HG02678 (cell line): ENCODE results near the gene ANKRD66.

Experiments
- ATAC-seq: cut with Tn5 transposase; IDR thresholded peaks from one replicate; pipeline ENCODE4 v1.9.1; 2021; ENCODE audit warnings: mild to moderate bottlenecking, moderate library complexity; ENCODE audit not compliant: unreplicated experiment

Gene ANKRD66

DNA sequence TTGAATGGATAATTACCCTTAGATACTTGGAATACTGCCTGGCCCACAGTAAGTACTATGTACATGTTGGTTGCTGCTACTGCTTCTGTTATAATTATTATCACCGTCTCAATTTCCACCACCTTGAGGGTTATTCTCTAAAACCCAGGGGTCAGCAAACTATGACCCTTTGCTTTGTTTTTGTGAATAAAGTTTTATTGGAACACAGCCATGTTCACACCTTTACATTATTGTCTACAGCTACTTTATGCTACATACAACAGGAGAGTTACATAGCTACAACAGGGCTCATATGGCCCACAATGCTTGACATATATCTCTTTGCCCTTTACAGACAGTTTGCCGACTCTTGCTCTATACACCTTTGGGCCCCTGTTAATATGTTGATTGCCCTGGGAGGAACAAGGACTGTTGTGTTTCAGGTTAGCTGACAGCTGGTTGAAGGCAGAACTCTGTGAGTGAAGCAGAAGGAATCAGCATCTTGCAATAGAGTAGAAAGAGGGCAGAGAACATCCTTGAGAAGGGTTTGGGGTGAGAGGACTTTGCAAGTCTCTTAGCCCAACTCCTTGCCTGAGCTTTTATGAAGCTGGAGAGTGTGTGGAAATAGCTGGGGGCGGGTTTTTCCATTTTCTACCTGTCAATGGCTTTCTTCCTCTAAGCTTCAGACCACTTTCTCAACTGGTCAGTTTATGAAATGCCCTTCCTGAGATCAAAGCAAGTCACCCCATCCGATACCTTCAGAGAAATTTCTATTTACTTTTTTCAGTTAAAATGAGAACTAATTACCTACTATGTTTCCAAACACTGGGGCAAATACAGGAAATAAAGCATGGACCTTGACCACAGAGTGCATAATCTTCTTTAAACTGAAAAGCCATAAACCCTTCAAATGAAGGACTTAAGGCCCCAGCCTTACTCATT lies 43.0 kb downstream of the ANKRD66 start:
- no peak for ATAC-seq

DNA sequence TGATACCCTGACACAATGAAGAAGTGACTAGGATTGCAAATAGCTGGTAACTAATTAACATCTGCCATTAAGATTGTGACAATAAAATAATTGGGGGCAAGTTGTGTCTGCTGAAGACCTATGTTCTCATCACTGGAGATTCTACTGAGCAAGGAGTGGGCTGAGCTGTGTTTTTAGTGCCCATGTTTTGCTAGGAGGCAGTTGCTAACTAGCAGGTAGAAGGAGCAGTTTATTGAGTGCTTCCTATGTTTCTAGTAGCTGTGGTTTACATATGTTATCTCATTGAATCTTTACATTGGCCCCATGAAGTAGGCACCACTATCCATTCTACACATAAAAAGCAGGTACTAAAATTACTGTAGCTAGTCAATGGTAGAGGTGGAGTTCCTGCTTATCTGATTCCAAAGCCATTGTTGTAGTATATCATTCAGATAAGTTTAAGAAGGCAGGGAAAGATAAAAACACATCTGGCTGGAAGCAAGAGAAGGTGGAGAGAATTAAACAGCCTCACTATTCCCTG lies 43.7 kb downstream of the ANKRD66 start:
- ATAC-seq: no peak

DNA sequence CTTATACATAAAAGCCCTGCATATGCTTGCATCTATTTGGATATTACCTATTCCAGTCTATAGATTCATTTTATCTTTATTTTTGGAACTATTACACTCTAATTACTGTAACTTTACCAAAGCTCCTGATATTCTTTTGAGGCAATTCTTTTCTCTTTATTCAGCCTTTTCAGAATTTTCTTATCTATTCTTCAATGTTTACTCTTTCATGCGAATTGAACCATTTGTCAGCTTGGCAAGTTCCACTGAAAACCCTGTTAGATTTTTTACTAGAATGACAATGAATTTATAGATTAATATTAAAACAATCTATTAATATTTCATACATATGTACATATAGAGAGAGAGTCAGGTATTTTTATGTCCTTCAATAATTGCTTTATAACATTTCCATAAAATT lies 45.9 kb downstream of the ANKRD66 start:
- no peak for ATAC-seq

DNA sequence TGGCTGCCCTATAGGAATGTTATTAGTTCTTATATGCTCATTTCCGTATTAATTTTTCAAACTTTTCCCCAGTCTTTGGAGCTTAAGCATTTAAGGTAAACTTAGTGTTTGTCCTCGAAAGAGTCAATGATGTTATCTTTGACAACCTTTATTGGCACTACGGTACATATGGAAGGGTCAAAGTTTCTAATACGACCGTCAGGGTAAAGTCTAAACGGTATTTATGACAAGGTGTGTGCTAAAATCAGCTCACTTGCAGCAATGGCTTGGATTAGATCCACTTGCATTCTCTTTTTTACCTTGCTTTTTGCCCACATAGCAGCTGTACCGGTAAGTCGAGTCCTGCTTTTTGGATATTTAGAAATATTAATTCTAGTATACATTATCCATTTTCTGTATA lies 46.4 kb downstream of the ANKRD66 start, which contains the start of gene MEP1A:
Gene MEP1A (plus strand): TSS at position 252 of the 400 bp plus-strand sequence. CDS start 10 bp downstream, at position 262.
- no peak for ATAC-seq

DNA sequence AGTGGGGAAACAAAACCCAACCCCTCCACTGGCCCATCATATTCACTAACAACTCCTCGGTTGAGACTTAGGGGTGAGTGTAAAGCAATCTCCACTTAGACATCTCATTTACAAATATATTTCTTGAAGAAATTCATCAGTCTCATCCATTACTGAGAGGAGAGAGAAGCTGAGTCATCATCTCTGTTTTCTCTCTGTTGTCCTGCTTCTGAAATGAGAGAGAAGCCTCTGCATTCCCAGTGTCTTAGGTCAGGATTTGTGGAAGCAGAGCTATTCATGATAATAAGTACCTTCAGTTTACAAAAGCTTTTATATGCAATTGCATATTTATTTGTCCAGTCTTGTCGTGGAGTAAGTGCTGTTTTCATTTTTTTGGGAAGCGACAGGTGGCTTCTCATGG lies 47.3 kb downstream of the ANKRD66 start:
- no peak for ATAC-seq

DNA sequence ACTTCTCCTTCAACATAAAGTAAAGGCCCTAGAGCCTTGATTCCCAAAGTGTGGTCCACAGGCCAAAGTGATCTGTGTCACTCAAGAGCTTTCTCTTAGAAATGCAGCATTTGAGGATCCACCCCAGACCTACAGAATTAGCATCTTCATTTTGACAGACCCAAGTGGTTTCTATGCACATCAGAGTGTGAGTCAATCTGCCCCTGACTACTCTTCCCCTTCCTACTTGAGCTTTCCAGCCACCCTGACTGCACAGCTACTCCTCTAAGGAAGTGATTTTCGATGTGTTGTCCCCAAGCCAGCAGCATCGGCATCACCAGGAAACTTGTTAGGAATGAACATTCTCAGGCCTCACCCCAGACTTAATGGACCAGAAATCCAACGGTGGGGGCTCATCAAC lies 49.1 kb downstream of the ANKRD66 start:
- ATAC-seq: no peak

DNA sequence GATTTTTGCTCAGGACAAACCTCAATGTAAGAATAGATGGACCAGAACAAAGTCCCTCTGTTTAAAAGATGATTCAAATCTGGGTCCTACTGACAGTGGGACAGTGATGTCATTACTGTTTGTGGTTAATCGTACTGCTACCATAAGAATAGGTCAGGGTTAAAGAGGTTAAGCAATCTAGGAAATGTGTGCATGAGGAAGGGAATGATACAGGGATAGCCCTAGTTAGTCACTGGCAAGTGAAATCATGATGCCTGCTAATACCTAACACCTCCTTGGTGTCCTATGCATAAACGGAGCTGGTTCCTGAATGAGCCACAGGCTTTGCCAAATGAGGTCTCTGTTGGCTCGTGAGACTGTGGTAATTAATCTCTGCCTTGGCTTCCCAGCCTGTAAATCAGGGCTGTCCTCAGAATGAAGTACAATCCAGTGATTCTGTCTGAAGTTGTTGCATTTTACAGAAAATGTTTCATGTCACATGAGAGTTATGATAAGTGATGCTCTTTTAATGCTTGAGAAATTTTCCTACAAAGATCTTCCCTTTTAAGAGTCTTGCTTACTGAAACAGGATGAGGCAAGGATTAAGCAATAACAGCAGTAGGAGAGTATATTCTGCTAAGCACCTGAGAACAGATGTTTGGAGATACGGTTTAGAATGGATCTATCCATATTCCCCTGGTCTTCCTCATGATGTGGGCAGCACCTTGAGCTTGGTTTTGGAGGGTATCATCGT lies 50.3 kb downstream of the ANKRD66 start:
- ATAC-seq: no peak

DNA sequence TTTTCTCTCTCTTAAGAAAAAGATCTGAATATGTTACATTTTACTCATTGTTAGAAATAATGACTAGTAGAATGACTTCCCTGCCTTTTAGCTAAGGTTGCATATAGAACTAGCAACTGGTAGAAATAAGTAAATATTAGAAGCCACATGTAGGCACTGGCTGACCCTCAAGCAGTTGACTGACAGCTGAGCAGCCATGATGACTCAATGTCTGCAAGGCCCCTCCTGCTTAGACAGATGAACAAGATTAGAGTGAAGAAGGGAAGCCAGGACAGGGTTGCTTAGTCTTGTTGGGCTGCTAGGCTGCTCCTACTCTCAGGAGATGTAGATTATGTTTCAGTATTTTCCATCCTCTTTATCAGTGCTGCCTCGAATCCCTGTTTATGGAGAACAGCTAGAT lies 52.9 kb downstream of the ANKRD66 start:
- no peak for ATAC-seq

DNA sequence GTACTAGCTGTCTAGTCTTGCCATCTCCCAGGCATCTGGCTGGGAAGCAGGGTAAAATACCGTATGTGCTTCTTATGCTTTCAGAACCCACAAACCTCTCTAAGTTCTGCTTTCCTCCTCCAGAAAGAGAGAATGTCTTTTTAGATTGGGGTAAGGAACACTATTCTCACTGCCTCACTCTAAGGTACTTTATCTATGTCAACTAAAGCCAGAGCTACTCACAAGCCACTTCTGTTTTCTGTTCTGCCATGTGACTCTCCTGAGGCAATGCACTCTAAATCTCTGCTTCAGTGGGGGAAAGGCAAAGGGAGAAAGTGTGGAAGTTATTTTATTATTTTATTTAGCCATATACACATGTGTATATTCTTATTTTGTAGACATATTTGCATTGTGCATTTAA lies 62.1 kb downstream of the ANKRD66 start:
- ATAC-seq: no peak
